Measurements from ENCODE around the gene F8A1. TPM values are rescaled to one million over a fixed set of nuclear protein-coding genes. Genes with fewer than 3 reads are reported as not detected.

F8A1 gene
- total and polyA plus RNA-seq, 2 of the 4 experiments (the other 2 are of a cell fraction): 0.54 to 8.3 TPM

DNA sequence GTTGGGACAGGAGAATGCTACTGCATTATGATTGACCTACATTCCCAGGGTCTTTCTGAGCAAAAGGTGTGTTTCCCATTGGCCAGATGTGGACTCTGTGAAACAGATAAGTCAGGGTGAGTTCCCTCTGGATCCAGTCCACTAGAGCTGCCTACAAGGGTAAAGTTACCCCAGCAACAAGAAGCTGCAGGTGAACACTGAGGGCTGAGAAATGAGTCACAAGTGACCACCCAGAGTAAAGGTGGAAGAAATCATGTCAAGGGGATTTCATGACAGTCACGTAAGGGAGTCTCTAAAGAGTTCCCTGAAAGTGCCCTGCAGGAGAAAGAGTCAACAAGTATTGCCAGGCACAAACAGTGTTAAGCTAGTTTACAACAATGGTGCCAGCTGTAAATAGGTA lies 16.3 kb downstream of the F8A1 start:
- Histone ChIP-seq H3K9ac (ENCODE audit: low read depth, low read length) (no peak overlapping the region), H4K20me1 (ENCODE audit: insufficient read depth, low read length) (no peaks in the 10 kb centered on the region), H3K36me3 (ENCODE audit: control insufficient read depth, insufficient read depth, low read length) (no peaks in the 10 kb centered on the region), H3K4me2 (ENCODE audit: low read depth, low read length) (no peak overlapping the region), H3K4me1 (ENCODE audit: control insufficient read depth, insufficient read depth, low read length) (no peaks in the 10 kb centered on the region), H3K9me3 (ENCODE audit: control insufficient read depth, insufficient read depth, low read length) (no peaks in the 10 kb centered on the region; the same call in 1 of the 2 replicates), H2BK120ac (ENCODE audit: low read depth, low read length) (no peak overlapping the region), H3K9me1 (ENCODE audit: insufficient read depth, low read length) (no peaks in the 10 kb centered on the region), H2BK5ac (ENCODE audit: low read depth, low read length, poor library complexity, severe bottlenecking) (no peak overlapping the region), H3K14ac (replicated peaks; ENCODE audit: low read depth, low read length) (no peak overlapping the region), H3K4ac (ENCODE audit: low read depth, low read length) (no peak overlapping the region), H4K91ac (ENCODE audit: insufficient read depth, low read depth, low read length) (no peak overlapping the region), H3K79me1 (ENCODE audit: low read depth in 1 of 2, low read length in 2 of 2) (no peaks in the 10 kb centered on the region), H3K27me3 (ENCODE audit: control insufficient read depth, insufficient read depth, low read length) (no peaks in the 10 kb centered on the region; the same call in 1 of the 2 replicates), H3K56ac (ENCODE audit: extremely low read depth, insufficient read depth, low read length) (no peak overlapping the region), H2AFZ (replicated peaks; ENCODE audit: low read length, poor library complexity) (no peak overlapping the region), H3K18ac (ENCODE audit: low read depth, low read length) (no peak overlapping the region), H2BK20ac (ENCODE audit: low read depth, low read length) (no peak overlapping the region), H2AK5ac (ENCODE audit: low read depth, low read length) (no peak overlapping the region), H4K5ac (ENCODE audit: low read depth, low read length) (no peak overlapping the region), H3K4me3 (ENCODE audit: insufficient read depth, low read depth, low read length) (no peak overlapping the region), H3K27ac (ENCODE audit: insufficient read depth, low read length) (no peak overlapping the region), H2BK15ac (ENCODE audit: low read depth, low read length) (no peak overlapping the region), H2AK9ac (replicated peaks; ENCODE audit: low read depth, low read length, poor library complexity) (no peak overlapping the region), H3K23ac (ENCODE audit: low read depth, low read length) (no peak overlapping the region), H4K8ac (ENCODE audit: low read depth in 2 of 2, low read length in 2 of 2) (no peak overlapping the region)
- dilution Hi-C loops (cut with HindIII; ENCODE audit: low sequenced_read_pairs, unreplicated experiment): no loop called here
- ChIA-PET CTCF (no interaction called here), POLR2A (ENCODE audit: unreplicated experiment) (no interaction called here)
- intact Hi-C loops (cut with micrococcal nuclease): no loop called here
- ATAC-seq (ENCODE audit: low read depth) (no peak), DNase-seq (no peak)
- WGBS, 2 experiments (ENCODE audit: extremely low coverage in 2 of 2, insufficient read length in 1 of 2): no CpG with 5 or more reads among the region's 1 CpG
- no peak for TF ChIP-seq MAFK (IDR thresholded peaks at IDR 0.05; ENCODE audit: low read depth, low read length)
- TF ChIP-seq RAD21 (IDR thresholded peaks at IDR 0.05; ENCODE audit: low read length): no peak
- TF ChIP-seq CHD1 (IDR thresholded peaks at IDR 0.05; ENCODE audit: low read depth, low read length): no peak
- no peak for TF ChIP-seq RFX5 (IDR thresholded peaks at IDR 0.05; ENCODE audit: low read depth, low read length)
- TF ChIP-seq CEBPB (IDR thresholded peaks at IDR 0.05; ENCODE audit: low read depth, low read length): no peak
- TF ChIP-seq, protein P1, sequence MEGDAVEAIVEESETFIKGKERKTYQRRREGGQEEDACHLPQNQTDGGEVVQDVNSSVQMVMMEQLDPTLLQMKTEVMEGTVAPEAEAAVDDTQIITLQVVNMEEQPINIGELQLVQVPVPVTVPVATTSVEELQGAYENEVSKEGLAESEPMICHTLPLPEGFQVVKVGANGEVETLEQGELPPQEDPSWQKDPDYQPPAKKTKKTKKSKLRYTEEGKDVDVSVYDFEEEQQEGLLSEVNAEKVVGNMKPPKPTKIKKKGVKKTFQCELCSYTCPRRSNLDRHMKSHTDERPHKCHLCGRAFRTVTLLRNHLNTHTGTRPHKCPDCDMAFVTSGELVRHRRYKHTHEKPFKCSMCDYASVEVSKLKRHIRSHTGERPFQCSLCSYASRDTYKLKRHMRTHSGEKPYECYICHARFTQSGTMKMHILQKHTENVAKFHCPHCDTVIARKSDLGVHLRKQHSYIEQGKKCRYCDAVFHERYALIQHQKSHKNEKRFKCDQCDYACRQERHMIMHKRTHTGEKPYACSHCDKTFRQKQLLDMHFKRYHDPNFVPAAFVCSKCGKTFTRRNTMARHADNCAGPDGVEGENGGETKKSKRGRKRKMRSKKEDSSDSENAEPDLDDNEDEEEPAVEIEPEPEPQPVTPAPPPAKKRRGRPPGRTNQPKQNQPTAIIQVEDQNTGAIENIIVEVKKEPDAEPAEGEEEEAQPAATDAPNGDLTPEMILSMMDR (conservative IDR thresholded peaks at IDR 0.05; ENCODE audit: low read depth, low read length): no peak
- TF ChIP-seq MXI1 (IDR thresholded peaks at IDR 0.05; ENCODE audit: borderline replicate concordance, low read depth, low read length): no peak
- no peak for TF ChIP-seq NFE2L2 (IDR thresholded peaks at IDR 0.05; ENCODE audit: low read depth, low read length)
- no TSS peak for BruUV-seq (replicated peaks)
- in situ Hi-C loops (cut with MboI; ENCODE audit: low sequenced_read_pairs): no loop called here

Data from IMR-90 (cell line).